NCI-H2227 treated with DMSO at 0.1 percent for 48 hours (cell line): ENCODE measurements around the gene PCDHGC4.

Experiments used
- DNase-seq: peaks from one replicate; lab custom pipeline; 2025; lab: John Stamatoyannopoulos, UW

The PCDHGC4 gene

DNA sequence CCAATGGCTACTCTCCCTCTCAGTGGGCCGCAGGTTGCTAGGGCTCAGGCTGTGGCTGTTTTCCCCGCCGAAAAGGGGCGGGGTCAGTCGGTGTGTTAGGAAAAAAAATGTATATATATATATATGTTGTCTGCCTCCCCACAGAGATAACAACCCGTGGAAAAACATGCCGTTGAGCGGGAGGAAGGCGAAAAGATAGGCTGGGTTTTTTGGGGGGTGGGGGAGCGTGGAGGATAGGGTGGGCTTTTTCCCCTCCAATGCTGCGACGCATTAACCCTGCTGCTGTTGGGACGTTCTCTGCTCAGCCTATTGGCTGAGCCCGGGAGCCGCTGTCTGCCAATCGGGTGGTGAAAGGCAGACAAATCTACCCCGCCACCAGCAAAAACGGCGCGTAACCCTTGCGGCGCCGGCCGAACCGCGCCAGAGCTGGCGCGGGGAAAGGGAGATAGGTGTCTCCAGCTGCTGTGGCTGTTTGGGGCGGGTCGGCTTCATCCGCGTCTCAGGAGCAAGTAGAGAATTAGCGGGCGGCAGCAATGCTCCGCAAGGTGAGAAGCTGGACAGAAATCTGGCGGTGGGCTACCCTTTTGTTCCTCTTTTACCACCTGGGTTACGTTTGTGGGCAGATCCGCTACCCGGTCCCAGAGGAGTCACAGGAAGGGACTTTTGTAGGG lies at the start of gene PCDHGC4:
Gene PCDHGC4 (plus strand): TSS at position 390 of the 671 bp plus-strand sequence. CDS start 144 bp downstream, at position 534.
- DNase-seq, result peak; percentile 70

DNA sequence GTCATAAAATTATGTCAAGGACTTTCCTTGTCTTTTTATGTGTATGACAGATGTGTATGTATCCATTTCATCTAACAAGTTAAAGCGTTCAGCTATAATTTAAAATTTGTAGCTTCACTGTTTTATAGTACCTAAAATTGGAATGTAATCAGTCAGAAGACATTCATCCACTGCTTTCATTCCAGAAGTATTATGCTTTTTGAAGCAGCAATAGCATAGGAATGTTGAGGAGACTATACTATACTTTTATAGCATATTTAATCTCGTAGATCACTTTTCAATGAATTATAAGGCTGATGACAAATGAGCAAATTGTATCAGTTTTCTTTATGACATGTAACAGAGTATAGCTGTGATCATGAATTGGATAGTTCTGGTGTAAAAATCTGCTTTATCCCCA lies 47.6 kb upstream of the PCDHGC4 start:
- DNase-seq, result no peak

DNA sequence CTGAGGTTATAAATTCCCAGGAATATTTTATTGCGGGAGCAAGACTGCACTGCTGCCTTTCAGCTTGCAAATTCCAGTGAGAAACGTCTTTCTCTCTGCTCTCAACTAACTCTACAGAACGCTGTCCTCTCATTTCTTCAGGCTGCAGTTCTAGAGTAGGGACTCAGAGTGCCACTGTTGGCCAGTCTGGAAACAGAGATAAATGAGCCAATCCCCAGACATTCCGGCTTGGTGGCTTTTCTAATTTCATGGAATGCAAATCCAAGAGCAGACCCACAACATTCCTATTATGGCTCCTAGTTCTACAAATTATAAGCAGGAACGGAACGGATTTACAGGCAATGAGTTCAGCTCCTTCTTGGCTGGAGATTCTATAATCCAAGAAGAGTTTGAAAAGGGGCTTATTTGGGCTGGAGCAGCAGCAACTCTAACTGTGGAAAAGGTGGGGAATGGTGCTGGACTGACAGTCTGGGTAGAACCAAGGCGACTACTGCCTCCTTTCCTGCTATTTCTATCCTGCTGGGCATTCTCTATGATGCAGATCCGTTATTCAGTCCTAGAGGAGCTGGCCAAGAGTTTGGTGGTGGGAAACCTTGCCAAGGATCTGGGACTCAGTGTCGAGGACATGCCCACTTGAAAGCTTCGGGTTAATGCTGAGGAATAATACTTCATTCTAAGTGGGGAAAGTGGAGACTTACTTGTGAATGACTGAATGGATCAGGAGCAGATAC lies 45.3 kb upstream of the PCDHGC4 start:
- DNase-seq, result no peak

DNA sequence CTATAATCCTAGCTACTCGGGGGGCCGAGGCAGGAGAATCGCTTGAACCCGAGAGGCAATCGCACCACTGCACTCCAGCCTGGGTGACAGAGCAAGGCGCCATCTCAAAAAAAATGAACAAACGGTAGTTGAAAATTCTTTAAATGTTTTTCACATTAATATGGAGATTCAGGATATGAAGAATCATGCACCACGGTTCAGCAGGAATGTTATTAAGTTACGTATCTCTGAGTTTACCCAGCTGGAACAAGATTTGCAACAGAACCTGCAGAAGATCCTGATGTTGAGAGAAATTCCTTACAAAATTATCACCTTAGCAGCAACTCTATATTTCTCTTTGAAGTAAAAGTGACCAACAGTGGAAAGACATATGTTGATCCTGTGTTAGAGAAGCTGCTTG lies 44.5 kb upstream of the PCDHGC4 start:
- DNase-seq, result no peak

DNA sequence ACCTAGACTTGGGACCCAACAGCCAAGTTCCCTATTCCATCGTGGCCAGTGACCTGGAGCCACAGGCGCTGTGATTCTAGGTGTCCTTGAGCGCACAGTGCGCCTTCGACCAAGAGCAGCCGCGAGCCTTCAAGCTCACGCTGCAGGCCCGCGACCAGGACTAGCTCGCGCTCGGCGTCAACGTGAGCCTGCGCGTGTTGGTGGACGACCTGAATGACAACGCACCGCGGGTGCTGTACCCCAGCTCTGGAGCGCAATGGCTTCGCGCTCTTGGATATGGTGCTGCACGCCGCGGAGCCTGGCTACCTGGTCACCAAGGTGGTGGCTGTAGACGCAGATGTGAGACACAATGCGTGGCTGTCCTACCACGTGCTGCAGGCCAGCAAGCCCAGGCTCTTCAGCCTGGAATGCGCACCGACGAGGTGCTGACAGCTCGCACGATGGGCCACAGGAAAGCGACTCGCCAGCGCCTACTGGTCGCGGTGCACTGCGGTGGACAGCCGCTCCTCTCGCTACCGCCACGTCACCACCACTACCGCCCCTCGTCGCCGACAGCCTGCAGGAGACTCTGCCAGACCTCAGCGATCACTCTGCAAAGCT lies 43.2 kb upstream of the PCDHGC4 start:
- DNase-seq, result no peak

DNA sequence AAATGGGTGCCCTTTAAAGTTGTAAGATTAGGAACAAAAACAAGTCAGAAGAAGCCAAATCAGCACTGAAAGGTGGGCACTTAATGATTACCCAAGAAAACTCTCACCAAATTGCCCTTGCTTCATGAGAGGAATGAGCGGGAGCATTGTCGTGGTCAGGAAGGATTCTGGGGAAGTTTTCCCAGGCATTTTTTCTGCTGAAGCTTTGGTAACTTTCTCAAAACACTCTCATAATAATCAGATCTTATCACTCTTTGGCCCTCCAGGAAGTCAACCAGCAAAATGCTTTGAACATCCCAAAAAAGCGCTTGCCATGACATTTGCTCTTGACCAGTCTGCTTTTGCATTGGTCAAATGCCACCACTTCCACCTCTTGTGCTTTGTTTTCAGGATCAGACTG lies 19.5 kb upstream of the PCDHGC4 start:
- DNase-seq, result no peak

DNA sequence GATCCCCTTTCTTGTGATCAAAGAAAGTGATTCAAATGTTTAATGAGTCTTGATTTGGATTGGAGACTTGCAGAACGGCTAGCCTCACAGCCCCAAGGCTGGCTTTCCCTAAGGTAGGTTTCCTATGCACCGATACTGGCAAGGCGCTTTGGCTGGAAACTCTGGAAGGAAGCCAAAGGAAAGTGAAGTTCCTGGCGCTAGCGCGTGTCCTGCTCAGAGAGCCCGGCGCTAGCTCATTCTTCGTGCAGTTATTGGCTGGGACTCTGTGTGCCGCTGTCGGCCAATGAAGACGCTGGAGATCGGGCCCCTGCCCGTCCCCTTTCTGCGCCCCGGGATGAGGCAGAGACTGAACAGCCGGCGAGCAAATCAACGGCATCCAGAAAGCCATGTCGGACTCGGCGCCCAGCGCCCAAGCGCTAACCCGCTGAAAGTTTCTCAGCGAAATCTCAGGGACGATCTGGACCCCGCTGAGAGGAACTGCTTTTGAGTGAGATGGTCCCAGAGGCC lies 9.2 kb upstream of the PCDHGC4 start, which contains the start of gene PCDHGC3:
Gene PCDHGC3 (plus strand): TSS at position 342 of the 507 bp plus-strand sequence. CDS start 151 bp downstream, at position 493.
- DNase-seq, result peak; percentile 87

DNA sequence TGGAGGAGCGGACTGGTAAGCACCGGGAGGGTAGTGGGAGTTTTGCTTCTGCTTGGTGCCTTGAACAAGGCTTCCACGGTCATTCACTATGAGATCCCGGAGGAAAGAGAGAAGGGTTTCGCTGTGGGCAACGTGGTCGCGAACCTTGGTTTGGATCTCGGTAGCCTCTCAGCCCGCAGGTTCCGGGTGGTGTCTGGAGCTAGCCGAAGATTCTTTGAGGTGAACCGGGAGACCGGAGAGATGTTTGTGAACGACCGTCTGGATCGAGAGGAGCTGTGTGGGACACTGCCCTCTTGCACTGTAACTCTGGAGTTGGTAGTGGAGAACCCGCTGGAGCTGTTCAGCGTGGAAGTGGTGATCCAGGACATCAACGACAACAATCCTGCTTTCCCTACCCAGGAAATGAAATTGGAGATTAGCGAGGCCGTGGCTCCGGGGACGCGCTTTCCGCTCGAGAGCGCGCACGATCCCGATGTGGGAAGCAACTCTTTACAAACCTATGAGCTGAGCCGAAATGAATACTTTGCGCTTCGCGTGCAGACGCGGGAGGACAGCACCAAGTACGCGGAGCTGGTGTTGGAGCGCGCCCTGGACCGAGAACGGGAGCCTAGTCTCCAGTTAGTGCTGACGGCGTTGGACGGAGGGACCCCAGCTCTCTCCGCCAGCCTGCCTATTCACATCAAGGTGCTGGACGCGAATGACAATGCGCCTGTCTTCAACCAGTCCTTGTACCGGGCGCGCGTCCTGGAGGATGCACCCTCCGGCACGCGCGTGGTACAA lies 8.5 kb upstream of the PCDHGC4 start:
- DNase-seq, result peak; percentile 34

DNA sequence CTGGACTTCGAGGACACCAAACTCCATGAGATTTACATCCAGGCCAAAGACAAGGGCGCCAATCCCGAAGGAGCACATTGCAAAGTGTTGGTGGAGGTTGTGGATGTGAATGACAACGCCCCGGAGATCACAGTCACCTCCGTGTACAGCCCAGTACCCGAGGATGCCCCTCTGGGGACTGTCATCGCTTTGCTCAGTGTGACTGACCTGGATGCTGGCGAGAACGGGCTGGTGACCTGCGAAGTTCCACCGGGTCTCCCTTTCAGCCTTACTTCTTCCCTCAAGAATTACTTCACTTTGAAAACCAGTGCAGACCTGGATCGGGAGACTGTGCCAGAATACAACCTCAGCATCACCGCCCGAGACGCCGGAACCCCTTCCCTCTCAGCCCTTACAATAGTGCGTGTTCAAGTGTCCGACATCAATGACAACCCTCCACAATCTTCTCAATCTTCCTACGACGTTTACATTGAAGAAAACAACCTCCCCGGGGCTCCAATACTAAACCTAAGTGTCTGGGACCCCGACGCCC lies 7.7 kb upstream of the PCDHGC4 start:
- DNase-seq, result no peak

DNA sequence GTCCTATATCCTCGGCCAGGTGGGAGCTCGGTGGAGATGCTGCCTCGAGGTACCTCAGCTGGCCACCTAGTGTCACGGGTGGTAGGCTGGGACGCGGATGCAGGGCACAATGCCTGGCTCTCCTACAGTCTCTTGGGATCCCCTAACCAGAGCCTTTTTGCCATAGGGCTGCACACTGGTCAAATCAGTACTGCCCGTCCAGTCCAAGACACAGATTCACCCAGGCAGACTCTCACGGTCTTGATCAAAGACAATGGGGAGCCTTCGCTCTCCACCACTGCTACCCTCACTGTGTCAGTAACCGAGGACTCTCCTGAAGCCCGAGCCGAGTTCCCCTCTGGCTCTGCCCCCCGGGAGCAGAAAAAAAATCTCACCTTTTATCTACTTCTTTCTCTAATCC lies 7.0 kb upstream of the PCDHGC4 start:
- DNase-seq, result no peak

DNA sequence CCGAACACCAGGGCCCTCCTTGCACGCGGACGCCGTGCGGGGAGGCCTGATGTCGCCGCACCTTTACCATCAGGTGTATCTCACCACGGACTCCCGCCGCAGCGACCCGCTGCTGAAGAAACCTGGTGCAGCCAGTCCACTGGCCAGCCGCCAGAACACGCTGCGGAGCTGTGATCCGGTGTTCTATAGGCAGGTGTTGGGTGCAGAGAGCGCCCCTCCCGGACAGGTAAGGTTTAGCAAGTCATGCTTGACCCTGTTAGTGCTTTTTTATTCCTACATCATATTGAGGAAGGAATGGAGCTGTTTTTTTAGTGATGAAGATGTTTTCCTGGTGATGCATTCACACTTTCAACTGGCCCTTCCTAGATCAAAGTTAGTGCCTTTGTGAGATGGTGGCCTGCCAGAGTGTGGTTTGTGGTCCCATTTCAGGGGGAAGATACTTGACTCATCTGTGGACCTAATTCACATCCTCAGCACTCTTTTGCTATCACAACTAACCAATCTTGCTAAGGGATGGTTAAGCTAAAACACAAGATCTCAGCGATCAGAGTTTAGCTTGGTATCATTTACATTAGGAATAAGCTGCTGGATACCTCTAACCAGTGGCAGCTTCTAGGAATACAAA lies 6.4 kb upstream of the PCDHGC4 start:
- DNase-seq, result no peak

DNA sequence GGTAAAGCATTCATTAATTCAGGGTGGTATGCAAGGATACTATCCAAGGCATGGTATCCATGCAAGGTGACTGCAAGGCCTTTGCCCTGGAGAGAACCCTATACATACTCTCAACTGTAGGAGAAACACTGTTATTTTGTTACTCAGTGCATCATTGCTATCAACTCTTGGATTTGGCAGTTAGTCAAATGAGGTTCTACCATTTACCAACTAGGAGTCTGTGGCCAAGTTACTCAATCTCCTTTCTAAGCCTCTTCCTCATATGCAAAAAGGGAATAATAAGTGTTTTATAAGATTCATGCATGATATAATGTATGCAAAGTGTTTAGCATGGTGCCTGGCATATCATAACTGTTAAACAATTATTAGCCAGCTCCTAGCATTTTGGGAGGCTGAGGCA lies 5.1 kb upstream of the PCDHGC4 start:
- no peak for DNase-seq

DNA sequence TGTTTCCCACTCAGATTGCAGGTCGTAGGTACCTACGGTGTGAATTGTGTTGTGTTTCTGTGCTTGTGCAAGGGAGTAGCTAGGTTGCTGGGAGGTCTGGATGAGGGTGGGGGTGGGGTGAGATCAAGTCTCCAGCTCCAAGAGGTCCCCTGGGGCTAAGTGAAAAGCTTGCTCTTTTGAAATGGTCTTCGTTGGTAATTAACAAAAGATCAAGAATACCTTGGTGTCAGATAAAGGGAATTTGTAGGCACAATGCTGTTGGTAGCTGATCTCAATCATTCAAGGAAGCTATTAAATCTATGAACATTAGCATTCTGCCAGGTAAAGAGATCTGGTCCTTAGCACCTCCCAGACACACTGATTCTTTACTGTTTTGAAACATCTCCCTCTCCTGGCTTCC lies 928 bp upstream of the PCDHGC4 start:
- DNase-seq, result peak; percentile 2

DNA sequence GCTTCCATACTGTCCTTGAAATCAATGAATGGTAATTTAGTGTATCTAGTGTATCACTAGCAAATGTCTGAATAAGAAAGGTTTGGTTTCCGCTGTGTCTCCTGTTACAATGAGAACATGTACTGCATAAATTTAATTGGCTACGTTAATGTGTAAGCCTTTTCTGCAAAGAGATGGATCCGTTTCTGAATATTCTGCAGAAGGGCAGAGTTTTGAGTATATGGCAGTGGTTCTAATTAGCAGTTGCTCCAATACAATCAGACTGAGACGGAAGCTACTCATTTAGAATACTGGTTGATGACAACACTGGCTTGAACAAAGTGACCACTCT lies 555 bp upstream of the PCDHGC4 start:
- no peak for DNase-seq

DNA sequence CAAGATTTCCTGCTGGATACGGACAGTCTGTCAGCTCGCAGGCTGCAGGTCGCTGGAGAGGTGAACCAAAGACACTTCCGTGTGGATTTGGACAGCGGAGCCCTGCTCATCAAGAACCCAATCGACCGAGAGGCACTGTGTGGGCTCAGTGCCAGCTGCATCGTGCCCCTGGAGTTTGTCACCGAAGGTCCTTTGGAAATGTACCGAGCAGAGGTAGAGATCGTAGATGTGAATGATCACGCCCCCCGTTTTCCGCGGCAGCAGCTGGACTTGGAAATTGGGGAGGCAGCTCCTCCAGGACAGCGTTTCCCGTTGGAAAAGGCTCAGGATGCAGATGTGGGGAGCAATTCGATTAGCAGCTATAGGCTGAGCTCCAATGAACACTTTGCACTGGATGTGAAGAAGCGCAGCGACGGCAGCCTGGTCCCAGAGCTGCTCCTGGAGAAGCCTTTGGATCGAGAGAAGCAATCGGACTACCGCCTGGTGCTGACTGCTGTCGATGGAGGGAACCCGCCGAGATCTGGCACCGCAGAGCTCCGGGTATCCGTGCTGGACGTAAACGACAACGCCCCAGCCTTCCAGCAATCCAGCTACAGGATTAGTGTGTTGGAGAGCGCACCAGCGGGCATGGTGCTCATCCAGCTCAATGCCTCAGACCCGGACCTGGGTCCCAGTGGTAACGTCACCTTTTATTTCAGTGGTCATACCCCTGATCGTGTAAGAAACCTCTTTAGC lies 658 bp downstream of the PCDHGC4 start:
- no peak for DNase-seq

DNA sequence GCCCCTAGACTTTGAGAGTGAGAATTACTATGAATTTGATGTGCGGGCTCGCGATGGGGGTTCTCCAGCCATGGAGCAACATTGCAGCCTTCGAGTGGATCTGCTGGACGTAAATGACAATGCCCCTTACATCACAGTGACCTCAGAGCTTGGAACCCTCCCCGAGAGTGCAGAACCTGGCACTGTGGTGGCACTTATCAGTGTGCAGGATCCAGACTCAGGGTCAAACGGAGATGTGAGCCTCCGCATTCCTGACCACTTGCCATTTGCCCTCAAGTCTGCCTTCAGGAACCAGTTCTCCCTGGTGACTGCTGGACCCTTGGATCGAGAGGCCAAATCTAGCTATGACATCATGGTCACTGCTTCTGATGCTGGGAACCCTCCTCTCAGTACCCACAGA lies 1.3 kb downstream of the PCDHGC4 start:
- DNase-seq, result no peak

DNA sequence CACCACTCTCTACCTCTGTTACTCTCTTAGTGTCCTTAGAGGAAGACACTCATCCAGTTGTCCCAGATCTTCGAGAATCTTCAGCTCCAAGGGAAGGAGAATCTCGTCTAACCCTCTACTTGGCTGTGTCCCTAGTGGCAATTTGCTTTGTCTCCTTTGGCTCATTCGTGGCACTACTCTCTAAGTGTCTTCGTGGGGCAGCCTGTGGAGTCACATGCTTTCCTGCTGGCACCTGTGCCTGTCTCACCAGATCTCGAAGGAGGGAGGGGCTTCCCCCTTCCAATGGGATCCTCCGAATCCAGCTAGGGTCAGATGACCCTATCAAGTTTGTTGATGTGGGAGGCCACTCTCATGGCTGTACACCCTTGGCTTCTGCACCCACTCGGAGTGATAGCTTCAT lies 2.3 kb downstream of the PCDHGC4 start:
- DNase-seq, result no peak

DNA sequence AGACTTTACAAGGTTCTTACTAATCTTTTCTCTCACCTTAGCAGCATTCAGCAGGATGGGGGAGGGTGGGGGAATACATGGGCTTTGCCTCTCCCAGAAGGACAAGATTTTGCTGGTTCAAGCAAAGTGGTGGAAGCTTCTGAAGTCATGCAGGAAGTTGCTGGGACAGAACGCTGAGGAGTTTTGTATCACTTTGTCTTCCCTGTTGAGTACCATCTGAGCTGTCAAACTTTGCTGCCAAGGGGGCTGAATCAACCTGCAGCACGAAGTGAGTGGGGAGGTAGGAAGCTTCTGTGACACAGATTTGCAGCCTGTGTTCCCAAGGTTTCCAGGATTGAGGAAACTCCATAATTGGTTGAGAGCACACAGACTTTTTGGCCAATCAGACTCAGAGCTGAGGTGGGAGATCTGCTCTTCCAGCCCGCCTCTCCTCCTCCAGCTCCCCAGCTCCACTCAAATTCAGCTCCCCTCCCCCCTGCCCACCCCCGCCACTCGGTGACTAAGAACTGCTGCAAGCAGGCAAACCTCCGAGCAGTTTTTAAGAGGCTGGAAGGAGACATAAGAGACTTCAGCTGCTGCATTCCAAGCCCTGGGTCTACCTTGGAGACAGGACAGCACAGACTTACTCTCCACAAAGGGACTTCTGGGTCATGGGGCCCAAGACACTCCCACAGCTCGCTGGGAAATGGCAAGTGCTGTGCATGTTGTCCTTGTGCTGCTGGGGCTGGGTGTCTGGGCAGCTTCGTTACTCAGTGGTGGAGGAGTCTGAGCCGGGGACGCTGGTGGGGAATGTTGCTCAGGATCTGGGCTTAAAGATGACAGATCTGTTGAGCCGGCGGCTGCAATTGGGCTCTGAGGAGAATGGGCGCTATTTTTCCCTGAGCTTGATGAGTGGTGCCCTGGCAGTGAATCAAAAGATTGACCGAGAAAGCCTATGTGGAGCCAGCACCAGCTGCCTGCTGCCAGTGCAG lies 4.0 kb downstream of the PCDHGC4 start, which contains the start of gene PCDHGC5:
Gene PCDHGC5 (plus strand): TSS at position 491 of the 971 bp plus-strand sequence. CDS start 160 bp downstream, at position 651.
- DNase-seq, result no peak

DNA sequence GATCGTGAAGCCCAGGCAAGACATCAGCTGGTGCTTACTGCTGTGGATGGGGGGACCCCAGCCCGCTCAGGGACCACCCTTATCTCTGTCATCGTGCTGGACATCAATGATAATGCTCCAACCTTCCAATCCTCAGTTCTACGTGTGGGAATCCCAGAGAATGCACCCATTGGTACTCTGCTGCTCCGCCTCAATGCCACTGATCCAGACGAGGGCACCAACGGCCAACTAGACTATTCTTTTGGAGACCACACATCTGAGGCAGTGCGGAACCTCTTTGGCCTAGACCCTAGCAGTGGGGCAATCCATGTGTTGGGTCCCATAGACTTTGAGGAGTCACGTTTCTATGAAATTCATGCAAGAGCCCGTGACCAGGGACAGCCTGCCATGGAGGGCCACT lies 5.0 kb downstream of the PCDHGC4 start:
- no peak for DNase-seq

DNA sequence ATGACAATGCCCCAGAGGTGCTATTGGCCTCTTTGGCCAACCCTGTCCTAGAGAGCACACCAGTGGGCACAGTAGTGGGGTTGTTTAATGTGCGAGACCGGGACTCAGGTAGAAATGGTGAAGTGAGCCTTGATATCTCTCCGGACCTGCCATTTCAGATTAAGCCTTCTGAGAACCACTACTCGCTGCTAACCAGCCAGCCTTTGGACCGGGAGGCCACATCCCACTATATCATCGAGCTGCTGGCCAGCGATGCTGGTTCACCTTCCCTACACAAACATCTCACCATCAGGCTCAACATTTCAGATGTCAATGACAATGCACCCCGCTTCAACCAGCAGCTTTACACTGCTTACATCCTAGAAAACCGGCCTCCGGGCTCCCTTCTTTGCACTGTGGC lies 5.4 kb downstream of the PCDHGC4 start:
- no peak for DNase-seq
